Osteoblast (primary cell): ENCODE measurements around the gene TTN. TPM values are rescaled to one million over a fixed set of nuclear protein-coding genes. Genes with fewer than 3 reads are reported as not detected.
A peak's percentile ranks its signal among the peaks of the same experiment; 100 is the strongest.

Experiments
- DNase-seq: peaks from one replicate; pipeline ENCODE4 v3.0.0; 2011; ENCODE audit warnings: low spot score, mixed read lengths; ENCODE audit not compliant: insufficient read length; ENCODE audit errors: missing footprints
- H2AFZ ChIP-seq: 2 replicates; pipeline ENCODE4 v1.6.0; 2011; ENCODE audit warnings: mild to moderate bottlenecking, low read length
- H3K27ac ChIP-seq: 2 replicates; pipeline ENCODE4 v1.5.1; 2011; ENCODE audit warnings: mild to moderate bottlenecking, low read depth, low read length, moderate library complexity
- H3K27me3 ChIP-seq: 2 replicates; pipeline ENCODE4 v1.6.0; 2012; ENCODE audit warnings: mild to moderate bottlenecking, control low read depth, inconsistent platforms, low read length, moderate library complexity; ENCODE audit not compliant: insufficient read depth
- H3K36me3 ChIP-seq: 2 replicates; pipeline ENCODE4 v1.5.1; 2011; ENCODE audit warnings: mild to moderate bottlenecking, low read length, control low read depth, moderate library complexity; ENCODE audit not compliant: insufficient read depth
- H3K4me1 ChIP-seq: 2 replicates; pipeline ENCODE4 v1.5.1; 2011; ENCODE audit warnings: mild to moderate bottlenecking, low read length, control low read depth, moderate library complexity; ENCODE audit not compliant: insufficient read depth
- H3K4me2 ChIP-seq: 2 replicates; pipeline ENCODE4 v1.6.0; 2011; ENCODE audit warnings: mild to moderate bottlenecking, low read length; ENCODE audit not compliant: insufficient read depth
- H3K4me3 ChIP-seq: fragments of 200-600 bp; sonication (generic); 3 replicates; pipeline ENCODE4 v1.5.1; 2012; ENCODE audit warnings: mild to moderate bottlenecking, low read length, inconsistent platforms; ENCODE audit not compliant: insufficient read depth
- H3K79me2 ChIP-seq: 2 replicates; pipeline ENCODE4 v1.6.0; 2012; ENCODE audit warnings: mild to moderate bottlenecking, low read length, control low read depth, inconsistent platforms; ENCODE audit not compliant: insufficient read depth
- H3K9me3 ChIP-seq: 2 replicates; pipeline ENCODE4 v1.5.1; 2011; ENCODE audit warnings: low read depth, low read length, control low read depth
- H4K20me1 ChIP-seq: 2 replicates; pipeline ENCODE4 v1.6.0; 2012; ENCODE audit warnings: mild to moderate bottlenecking, low read length, control low read depth; ENCODE audit not compliant: insufficient read depth
- total RNA-seq: library from RNA; depleted of rRNA; stranded (reverse); fragments of >200 nt; gene quantifications from 2 replicates; pipeline ENCODE4 v1.2.3, GENCODE V29; 2012
- TF ChIP-seq, protein P1 (sequence below): IDR thresholded peaks from 2 replicates; pipeline ENCODE4 v1.5.1; 2011; ENCODE audit warnings: mild to moderate bottlenecking, low read depth, low read length, moderate library complexity; ENCODE audit errors: extremely low read depth

TTN gene
- total RNA-seq, 1 donor: under 0.01 TPM

- no peak overlapping the region for H3K4me2 ChIP-seq
- TF ChIP-seq, protein P1, sequence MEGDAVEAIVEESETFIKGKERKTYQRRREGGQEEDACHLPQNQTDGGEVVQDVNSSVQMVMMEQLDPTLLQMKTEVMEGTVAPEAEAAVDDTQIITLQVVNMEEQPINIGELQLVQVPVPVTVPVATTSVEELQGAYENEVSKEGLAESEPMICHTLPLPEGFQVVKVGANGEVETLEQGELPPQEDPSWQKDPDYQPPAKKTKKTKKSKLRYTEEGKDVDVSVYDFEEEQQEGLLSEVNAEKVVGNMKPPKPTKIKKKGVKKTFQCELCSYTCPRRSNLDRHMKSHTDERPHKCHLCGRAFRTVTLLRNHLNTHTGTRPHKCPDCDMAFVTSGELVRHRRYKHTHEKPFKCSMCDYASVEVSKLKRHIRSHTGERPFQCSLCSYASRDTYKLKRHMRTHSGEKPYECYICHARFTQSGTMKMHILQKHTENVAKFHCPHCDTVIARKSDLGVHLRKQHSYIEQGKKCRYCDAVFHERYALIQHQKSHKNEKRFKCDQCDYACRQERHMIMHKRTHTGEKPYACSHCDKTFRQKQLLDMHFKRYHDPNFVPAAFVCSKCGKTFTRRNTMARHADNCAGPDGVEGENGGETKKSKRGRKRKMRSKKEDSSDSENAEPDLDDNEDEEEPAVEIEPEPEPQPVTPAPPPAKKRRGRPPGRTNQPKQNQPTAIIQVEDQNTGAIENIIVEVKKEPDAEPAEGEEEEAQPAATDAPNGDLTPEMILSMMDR: no peak
- no peak overlapping the region for H3K27ac ChIP-seq
- H3K4me1 ChIP-seq: no peaks in the 10 kb centered on the region
- H4K20me1 ChIP-seq: no peaks in the 10 kb centered on the region
- no peak overlapping the region for H2AFZ ChIP-seq
- H3K36me3 ChIP-seq: no peaks in the 10 kb centered on the region
- no peak overlapping the region for H3K4me3 ChIP-seq
- no peaks in the 10 kb centered on the region for H3K9me3 ChIP-seq
- no peak for DNase-seq
- no peaks in the 10 kb centered on the region for H3K27me3 ChIP-seq
- no peaks in the 10 kb centered on the region for H3K79me2 ChIP-seq
These were observed 165.7 kb downstream of the TTN start for GRCh38 chr2:178641498-178641897.

GRCh38 chr2:178635897-178636296 is 171.3 kb downstream of the TTN start:
- no peaks in the 10 kb centered on the region for H3K36me3 ChIP-seq
- H2AFZ ChIP-seq: no peak overlapping the region
- no peaks in the 10 kb centered on the region for H3K79me2 ChIP-seq
- no peak for DNase-seq
- H3K27me3 ChIP-seq: no peaks in the 10 kb centered on the region
- H3K4me1 ChIP-seq: no peaks in the 10 kb centered on the region
- no peak overlapping the region for H3K4me2 ChIP-seq
- H3K4me3 ChIP-seq: no peak overlapping the region
- H3K27ac ChIP-seq: no peak overlapping the region
- TF ChIP-seq, protein P1: no peak
- H3K9me3 ChIP-seq: no peaks in the 10 kb centered on the region
- no peaks in the 10 kb centered on the region for H4K20me1 ChIP-seq

- H3K27me3 ChIP-seq: no peaks in the 10 kb centered on the region
- no peak overlapping the region for H2AFZ ChIP-seq
- TF ChIP-seq, protein P1: no peak
These were observed 174.5 kb downstream of the TTN start for GRCh38 chr2:178632729-178633128.

GRCh38 chr2:178630581-178630980 is 176.6 kb downstream of the TTN start:
- no peak overlapping the region for H3K4me3 ChIP-seq
- H3K36me3 ChIP-seq: no peaks in the 10 kb centered on the region
- no peak overlapping the region for H2AFZ ChIP-seq
- TF ChIP-seq, protein P1: no peak
- H4K20me1 ChIP-seq: no peaks in the 10 kb centered on the region
- no peaks in the 10 kb centered on the region for H3K27me3 ChIP-seq
- H3K27ac ChIP-seq: no peak overlapping the region
- no peaks in the 10 kb centered on the region for H3K9me3 ChIP-seq
- H3K4me2 ChIP-seq: no peak overlapping the region
- no peak for DNase-seq
- H3K79me2 ChIP-seq: no peaks in the 10 kb centered on the region
- no peaks in the 10 kb centered on the region for H3K4me1 ChIP-seq

More at GRCh38 chr2:178632729-178633128, 174.5 kb downstream of the TTN start:
- Histone ChIP-seq H4K20me1 (no peaks in the 10 kb centered on the region), H3K4me2 (no peak overlapping the region), H3K4me1 (no peaks in the 10 kb centered on the region), H3K4me3 (no peak overlapping the region), H3K27ac (no peak overlapping the region), H3K9me3 (no peaks in the 10 kb centered on the region), H3K79me2 (no peaks in the 10 kb centered on the region), H3K36me3 (no peaks in the 10 kb centered on the region)
- peak; percentile 37 for DNase-seq
